ENCODE data around the gene SLC31A2.

The SLC31A2 gene

GRCh38 chr9:113184539-113184938 lies 33.7 kb downstream of the SLC31A2 start:
- ATAC-seq: no peak
- TF ChIP-seq OSR1 (CRISPR knock-in tag; IDR thresholded peaks at IDR 0.05) (no peak), PATZ1 (CRISPR knock-in tag; IDR thresholded peaks at IDR 0.05; ENCODE audit: borderline replicate concordance) (no peak), RARB (CRISPR knock-in tag; IDR thresholded peaks at IDR 0.05) (no peak), CSRNP3 (CRISPR knock-in tag; IDR thresholded peaks at IDR 0.05) (no peak), ZNF70 (CRISPR knock-in tag; IDR thresholded peaks at IDR 0.05) (no peak), POU6F1 (CRISPR knock-in tag; IDR thresholded peaks at IDR 0.05; ENCODE audit: borderline replicate concordance, low read depth) (no peak), GLIS3 (CRISPR knock-in tag; IDR thresholded peaks at IDR 0.05) (no peak), CSDC2 (CRISPR knock-in tag; IDR thresholded peaks at IDR 0.05) (no peak), TOX (CRISPR knock-in tag; IDR thresholded peaks at IDR 0.05; ENCODE audit: borderline replicate concordance) (no peak), CREB5 (CRISPR knock-in tag; IDR thresholded peaks at IDR 0.05; ENCODE audit: low read depth) (no peak), SNAI2 (CRISPR knock-in tag; IDR thresholded peaks at IDR 0.05) (no peak), ZFP30 (CRISPR knock-in tag; IDR thresholded peaks at IDR 0.05) (no peak), ARNTL (CRISPR knock-in tag; IDR thresholded peaks at IDR 0.05; ENCODE audit: borderline replicate concordance, low read depth) (no peak), TSHZ2 (CRISPR knock-in tag; IDR thresholded peaks at IDR 0.05) (no peak)

- TF ChIP-seq TOX (CRISPR knock-in tag; IDR thresholded peaks at IDR 0.05; ENCODE audit: borderline replicate concordance): no peak
- no peak for TF ChIP-seq BACH2 (CRISPR knock-in tag; IDR thresholded peaks at IDR 0.05; ENCODE audit: borderline replicate concordance)
- TF ChIP-seq CREB5 (CRISPR knock-in tag; IDR thresholded peaks at IDR 0.05; ENCODE audit: low read depth): no peak
- no peak for TF ChIP-seq ESRRG (CRISPR knock-in tag; IDR thresholded peaks at IDR 0.05)
- no peak for TF ChIP-seq RARB (CRISPR knock-in tag; IDR thresholded peaks at IDR 0.05)
- TF ChIP-seq ISL1 (CRISPR knock-in tag; IDR thresholded peaks at IDR 0.05): no peak
- TF ChIP-seq ZFP30 (CRISPR knock-in tag; IDR thresholded peaks at IDR 0.05): no peak
- no peak for TF ChIP-seq SNAI2 (CRISPR knock-in tag; IDR thresholded peaks at IDR 0.05)
- no peak for TF ChIP-seq CSRNP3 (CRISPR knock-in tag; IDR thresholded peaks at IDR 0.05)
- TF ChIP-seq ZFP3 (CRISPR knock-in tag; IDR thresholded peaks at IDR 0.05): no peak
- no peak for TF ChIP-seq PPARA (CRISPR knock-in tag; IDR thresholded peaks at IDR 0.05; ENCODE audit: borderline replicate concordance)
- TF ChIP-seq PATZ1 (CRISPR knock-in tag; IDR thresholded peaks at IDR 0.05; ENCODE audit: borderline replicate concordance): no peak
- no peak for TF ChIP-seq GLIS3 (CRISPR knock-in tag; IDR thresholded peaks at IDR 0.05)
- ATAC-seq: no peak
Observed at GRCh38 chr9:113185271-113185670, 34.5 kb downstream of the SLC31A2 start.
